PFSK-1 (cell line): ENCODE data around the gene GPSM1.

ENCODE experiments used
- FOXP2 ChIP-seq: optimal IDR thresholded peaks from 2 replicates; pipeline ENCODE3; 2011; ENCODE audit warnings: borderline replicate concordance, control low read depth, inconsistent platforms; ENCODE audit not compliant: insufficient read depth; ENCODE audit errors: extremely low read length, extremely low read depth
- POLR2AphosphoS5 ChIP-seq: IDR thresholded peaks from 2 replicates; pipeline ENCODE4 v1.6.1; 2012; ENCODE audit warnings: low read depth, mild to moderate bottlenecking, control low read depth, low read length, moderate library complexity
- REST ChIP-seq, 2 experiments: IDR thresholded peaks; 2 replicates each; pipeline versions ENCODE4 v1.6.1 to v1.8.0; 2011 to 2012; ENCODE audit warnings: low read depth in 2 of 2, low read length in 2 of 2, control low read depth in 1 of 2, inconsistent platforms in 1 of 2, mild to moderate bottlenecking in 1 of 2, moderate library complexity in 1 of 2; ENCODE audit not compliant: insufficient read depth in 1 of 2
- SIN3A ChIP-seq: IDR thresholded peaks from 2 replicates; pipeline ENCODE4 v1.6.1; 2012; ENCODE audit warnings: mild to moderate bottlenecking, low read length, moderate library complexity, borderline replicate concordance; ENCODE audit not compliant: insufficient read depth
- TAF1 ChIP-seq: IDR thresholded peaks from 2 replicates; pipeline ENCODE4 v1.6.1; 2012; ENCODE audit warnings: low read length, control low read depth, borderline replicate concordance; ENCODE audit not compliant: insufficient read depth

The GPSM1 gene

GRCh38 chr9:136305804-136306203 is 21.5 kb upstream of the GPSM1 start:
- no peak for TF ChIP-seq TAF1
- no peak for TF ChIP-seq FOXP2
- TF ChIP-seq SIN3A = no peak
- no peak for TF ChIP-seq REST (IDR thresholded peaks at IDR 0.05; ENCODE audit: insufficient read depth in 1 of 2, low read depth in 2 of 2, low read length in 2 of 2)
- TF ChIP-seq POLR2AphosphoS5 = no peak

GRCh38 chr9:136306211-136307208 is 20.8 kb upstream of the GPSM1 start:
- TF ChIP-seq TAF1 (no peak), FOXP2 (no peak), REST (IDR thresholded peaks at IDR 0.05; ENCODE audit: insufficient read depth in 1 of 2, low read depth in 2 of 2, low read length in 2 of 2) (no peak), POLR2AphosphoS5 (no peak), SIN3A (no peak)

GRCh38 chr9:136307215-136307750 is 20.1 kb upstream of the GPSM1 start:
- no peak for TF ChIP-seq POLR2AphosphoS5
- TF ChIP-seq TAF1 = no peak
- TF ChIP-seq SIN3A = no peak
- no peak for TF ChIP-seq FOXP2
- no peak for TF ChIP-seq REST (IDR thresholded peaks at IDR 0.05; ENCODE audit: insufficient read depth in 1 of 2, low read depth in 2 of 2, low read length in 2 of 2)

- TF ChIP-seq TAF1 (no peak), POLR2AphosphoS5 (no peak), FOXP2 (no peak), REST (IDR thresholded peaks at IDR 0.05; ENCODE audit: insufficient read depth in 1 of 2, low read depth in 2 of 2, low read length in 2 of 2) (no peak), SIN3A (no peak)
These were observed 19.2 kb upstream of the GPSM1 start for GRCh38 chr9:136308006-136308701.
